Aorta (tissue), 5 donors: ENCODE data around the gene PHF23. TPM values are rescaled to one million over a fixed set of nuclear protein-coding genes. Genes with fewer than 3 reads are reported as not detected.

Source experiments
- ATAC-seq: fragments of 200-7000 bp; cut with Tn5 transposase; one replicate; pipeline ENCODE4 v1.9.1; 2022; ENCODE audit warnings: moderate library complexity; ENCODE audit not compliant: low FRiP score
- DNase-seq, 2 donors: peaks; one replicate each; pipeline ENCODE4 v3.0.0-alpha.2; 2020
- H3K27ac ChIP-seq, 2 donors: one replicate each; pipeline ENCODE4 v1.5.1; 2013; ENCODE audit warnings: low read length in 2 of 2, mild to moderate bottlenecking in 2 of 2, moderate library complexity in 2 of 2, control low read depth in 1 of 2, inconsistent platforms in 1 of 2, low read depth in 1 of 2
- H3K27me3 ChIP-seq, 2 donors: one replicate each; pipeline ENCODE4 v1.6.1; 2013; ENCODE audit warnings: control low read depth in 1 of 2, low read length in 1 of 2, mild to moderate bottlenecking in 1 of 2, moderate library complexity in 1 of 2; ENCODE audit not compliant: insufficient read depth in 2 of 2, control insufficient read depth in 1 of 2
- H3K36me3 ChIP-seq, 2 donors: one replicate each; pipeline ENCODE4 v1.6.1; 2013; ENCODE audit warnings: control low read depth in 1 of 2, low read length in 1 of 2, mild to moderate bottlenecking in 1 of 2; ENCODE audit not compliant: insufficient read depth in 2 of 2, control insufficient read depth in 1 of 2
- H3K4me1 ChIP-seq, 2 donors: one replicate each; pipeline ENCODE4 v1.6.1; 2013; ENCODE audit warnings: low read length in 2 of 2, control low read depth in 1 of 2, mild to moderate bottlenecking in 1 of 2, moderate library complexity in 1 of 2; ENCODE audit not compliant: insufficient read depth in 2 of 2, control insufficient read depth in 1 of 2
- H3K4me3 ChIP-seq, 2 donors: one replicate each; pipeline ENCODE4 v1.5.1; 2013; ENCODE audit warnings: low read length in 2 of 2, control low read depth in 1 of 2, mild to moderate bottlenecking in 1 of 2
- H3K9me3 ChIP-seq: one replicate; pipeline ENCODE4 v1.6.1; 2013; ENCODE audit warnings: mild to moderate bottlenecking, low read length; ENCODE audit not compliant: control insufficient read depth
- WGBS, 2 donors: extraction: QIAGEN DNeasy Blood & Tissue Kit; methylation state at CpG; one replicate each; pipeline ENCODE4 v1.1.7; 2013; 5-methylcytosine and 5-hydroxymethylcytosine counted together
- intact Hi-C, 2 donors: fragments of 100-400 bp; cut with DNase I; formaldehyde crosslinking; loops; one replicate each; pipeline versions ENCODE4 v1.14.2 to v1.15.0; 2022
- polyA plus RNA-seq, 2 donors: library from polyadenylated mRNA; stranded (reverse); fragments of 200-250 nt; gene quantifications; one replicate each; pipeline ENCODE4 v1.2.3, GENCODE V29; 2013
- total RNA-seq, 2 donors: library from RNA; stranded (reverse); fragmentation: NEBNext Ultra II Directional; extraction: Animal tissue kit (Norgen Biotek cat#: 25700); gene quantifications; one replicate each; pipeline ENCODE4 v1.2.1, GENCODE V29; 2021
- donor health status: healthy with polysubstance abuse.
- donor health status: Bipolar disorder and iron deficiency.
- donor health status: DM: no; HTN: no; CAD: no.
- donor health status: DM: no; HTN: no; CAD: no.
- donor health status: DM: yes; HTN: yes; CAD: no.

PHF23 gene
- total and polyA plus RNA-seq, 4 donors: 19.2 to 30.8 (median 26.4) TPM

DNA sequence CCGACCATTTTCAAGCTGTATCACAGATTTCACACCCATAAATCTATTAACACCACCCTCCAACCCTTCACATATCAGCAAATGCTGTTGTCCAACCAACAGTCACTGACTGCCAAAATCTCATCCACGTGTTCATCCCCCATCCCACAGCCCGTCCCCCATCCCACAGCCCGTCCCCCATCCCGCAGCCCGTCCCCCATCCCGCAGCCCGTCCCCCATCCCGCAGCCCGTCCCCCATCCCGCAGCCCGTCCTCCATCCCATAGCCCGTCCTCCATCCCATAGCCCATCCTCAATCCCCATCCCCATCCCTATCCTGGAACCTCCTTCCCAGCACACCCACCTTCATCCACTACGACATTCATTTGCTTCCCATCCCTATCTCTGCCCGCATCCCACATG lies 33.7 kb downstream of the PHF23 start:
- H3K27me3 ChIP-seq: no peaks in the 10 kb centered on the region
- ATAC-seq (no peak), DNase-seq (no peak)
- WGBS, 2 donors: 26 to 35% methylated on average over 15 of the region's 15 CpGs
- H3K4me1 ChIP-seq: no peaks in the 10 kb centered on the region
- H3K4me3 ChIP-seq: peak overlapping the region in 1 of 2 donors; percentile 2
- H3K36me3 ChIP-seq: peaks cover 0 to 2% of the 10 kb centered on the region in 2 donors
- intact Hi-C loops: no loop called here
- no peak overlapping the region for H3K27ac ChIP-seq
- H3K9me3 ChIP-seq: no peaks in the 10 kb centered on the region

GRCh38 chr17:7204828-7205461 lies 34.3 kb downstream of the PHF23 start:
- peak overlapping the region in 1 of 2 donors; percentile 2 for H3K4me3 ChIP-seq
- ATAC-seq: peak; percentile 88
- H3K4me1 ChIP-seq: no peaks in the 10 kb centered on the region
- 1% methylated on average over 32 to 34 of the region's 34 CpGs for WGBS, 2 donors
- intact Hi-C loops: no loop called here
- no peaks in the 10 kb centered on the region for H3K9me3 ChIP-seq
- peaks cover 0 to 2% of the 10 kb centered on the region in 2 donors for H3K36me3 ChIP-seq
- H3K27me3 ChIP-seq: no peaks in the 10 kb centered on the region
- DNase-seq: peak; percentile 93 to 95
- H3K27ac ChIP-seq: no peak overlapping the region

DNA sequence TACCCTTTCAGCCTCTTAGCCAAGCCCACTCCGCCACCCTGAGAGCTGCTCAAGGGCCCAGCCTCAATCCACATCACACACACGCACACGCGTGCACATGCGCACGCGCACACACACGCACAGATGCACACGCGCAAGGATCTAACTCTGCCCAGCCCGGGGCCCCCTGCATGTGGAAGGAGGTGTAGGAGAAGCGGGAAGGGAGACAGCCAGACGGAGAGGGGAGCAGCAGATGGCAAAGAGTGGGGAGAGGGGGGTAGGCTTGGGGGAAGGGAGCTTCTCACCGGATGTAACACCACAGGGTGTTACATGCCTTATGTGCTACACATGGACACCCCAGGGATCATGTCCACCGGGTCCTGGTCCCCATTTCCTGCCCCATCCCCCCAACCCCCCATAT lies 34.9 kb downstream of the PHF23 start:
- no peaks in the 10 kb centered on the region for H3K9me3 ChIP-seq
- H3K36me3 ChIP-seq: peaks cover 0 to 2% of the 10 kb centered on the region in 2 donors
- no peak overlapping the region for H3K27ac ChIP-seq
- peak; percentile 6 for ATAC-seq
- no peaks in the 10 kb centered on the region for H3K27me3 ChIP-seq
- peak overlapping the region in 1 of 2 donors; percentile 2 for H3K4me3 ChIP-seq
- no peak for DNase-seq
- no peaks in the 10 kb centered on the region for H3K4me1 ChIP-seq
- WGBS, 2 donors: 75 to 76% methylated on average over 14 to 15 of the region's 15 CpGs
- intact Hi-C loops: no loop called here

GRCh38 chr17:7203391-7203790 lies 35.9 kb downstream of the PHF23 start:
- no peaks in the 10 kb centered on the region for H3K4me1 ChIP-seq
- H3K9me3 ChIP-seq: no peaks in the 10 kb centered on the region
- no peak overlapping the region for H3K27ac ChIP-seq
- H3K36me3 ChIP-seq: peaks cover 0 to 2% of the 10 kb centered on the region in 2 donors
- intact Hi-C loops: no loop called here
- ATAC-seq (no peak), DNase-seq (no peak)
- 93 to 95% methylated on average over 16 of the region's 16 CpGs for whole genome bisulfite sequencing, 2 donors
- H3K4me3 ChIP-seq: no peak overlapping the region
- no peaks in the 10 kb centered on the region for H3K27me3 ChIP-seq

DNA sequence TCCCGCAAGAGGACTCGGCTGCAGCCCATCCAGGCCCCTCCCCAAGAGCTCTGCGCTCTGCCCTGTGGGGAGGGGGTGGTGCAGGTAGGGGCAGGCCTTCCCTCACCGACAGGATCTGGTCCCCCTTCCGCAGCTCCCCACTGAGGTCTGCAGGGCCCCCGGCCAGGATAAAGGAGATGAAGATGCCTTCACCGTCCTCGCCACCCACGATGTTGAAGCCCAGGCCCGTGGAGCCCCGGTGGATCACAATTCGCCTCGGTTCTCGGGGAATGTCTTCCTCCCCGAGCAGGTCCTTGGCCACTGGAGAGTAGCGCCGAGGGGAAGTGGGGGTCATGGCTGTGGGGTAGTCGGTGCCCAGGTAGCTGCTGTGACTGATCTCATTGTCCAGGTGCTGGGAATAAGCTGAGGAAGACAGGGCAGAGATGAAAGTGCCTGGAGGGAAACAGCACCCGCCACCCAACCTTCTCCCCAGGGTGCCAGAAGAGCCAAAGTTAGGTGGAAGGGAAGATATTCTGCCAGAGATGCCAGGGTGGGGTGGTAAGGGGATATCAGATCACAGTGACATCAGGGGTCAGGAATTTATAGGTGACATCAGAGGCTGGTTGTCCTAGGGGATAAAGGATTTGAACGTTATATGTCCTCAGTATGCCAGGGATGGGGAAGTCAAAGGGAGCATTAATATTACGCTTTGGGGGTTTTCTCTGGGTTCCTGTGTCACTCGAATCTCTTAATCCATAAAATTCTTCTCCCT lies 42.4 kb downstream of the PHF23 start:
- H3K4me3 ChIP-seq: no peak overlapping the region
- DNase-seq: no peak
- H3K27me3 ChIP-seq: no peaks in the 10 kb centered on the region
- H3K27ac ChIP-seq: no peak overlapping the region
- 90 to 91% methylated on average over 22 of the region's 22 CpGs for WGBS, 2 donors
- ATAC-seq: no peak
- no peaks in the 10 kb centered on the region for H3K4me1 ChIP-seq
- intact Hi-C loops: no loop called here
- no peaks in the 10 kb centered on the region for H3K9me3 ChIP-seq
- H3K36me3 ChIP-seq: no peaks in the 10 kb centered on the region

DNA sequence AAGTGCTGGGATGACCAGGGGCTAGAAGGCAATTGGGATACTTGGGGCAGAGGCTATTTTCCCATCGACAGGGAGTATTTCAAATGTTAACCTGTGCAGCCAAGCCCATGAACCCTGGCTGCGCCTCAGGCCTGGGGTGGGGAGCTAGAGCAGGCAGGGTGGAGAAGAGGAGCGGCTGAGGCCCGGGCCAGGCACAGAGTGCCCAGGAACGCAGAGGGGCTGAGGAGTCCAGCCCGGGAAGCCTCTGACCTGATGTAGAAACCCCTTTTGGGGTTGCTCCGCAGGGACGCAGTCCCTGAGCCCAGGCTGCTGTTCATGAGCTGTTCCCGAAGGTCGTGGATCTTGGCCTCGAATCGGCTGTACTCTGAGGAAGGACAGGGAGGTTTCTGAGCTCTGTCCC lies 43.3 kb downstream of the PHF23 start:
- DNase-seq (no peak), ATAC-seq (no peak)
- no peaks in the 10 kb centered on the region for H3K9me3 ChIP-seq
- no peak overlapping the region for H3K4me3 ChIP-seq
- no peaks in the 10 kb centered on the region for H3K36me3 ChIP-seq
- H3K4me1 ChIP-seq: no peaks in the 10 kb centered on the region
- H3K27ac ChIP-seq: no peak overlapping the region
- 93 to 96% methylated on average over 12 of the region's 12 CpGs for WGBS, 2 donors
- no peaks in the 10 kb centered on the region for H3K27me3 ChIP-seq
- intact Hi-C loops: no loop called here

DNA sequence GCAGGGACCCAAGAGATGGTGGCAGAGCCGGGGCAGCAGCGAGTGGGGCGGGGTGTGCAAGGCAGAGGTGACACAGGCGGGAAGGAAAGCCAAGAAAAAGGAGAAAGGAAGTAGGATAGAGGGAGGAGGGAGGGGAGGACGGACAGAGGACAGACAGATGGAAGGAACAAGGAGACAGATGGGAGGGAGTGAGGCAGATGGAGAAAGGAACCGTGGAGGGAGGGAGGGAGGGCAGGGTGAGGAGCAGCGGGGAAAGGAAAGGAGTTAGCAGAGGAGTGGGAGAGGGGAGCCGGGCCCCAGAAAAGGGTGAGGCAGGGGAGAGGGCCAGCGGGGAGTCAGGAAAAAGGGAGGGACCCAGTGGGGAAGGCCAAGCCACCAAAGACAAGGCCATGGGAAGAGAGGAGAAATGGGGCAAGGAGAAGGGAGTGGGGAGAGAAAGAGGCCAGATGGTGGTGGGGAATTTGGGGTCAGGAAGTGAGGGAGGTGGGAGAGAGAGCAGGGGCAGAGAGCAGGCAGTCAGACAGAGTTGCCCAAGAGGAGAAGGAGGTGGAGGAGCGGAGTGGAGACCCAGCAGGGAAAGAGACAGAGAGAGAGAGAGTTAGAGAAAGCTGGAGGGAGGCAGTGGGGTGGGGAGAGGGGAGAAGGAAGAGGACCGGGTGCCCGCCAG lies 46.9 kb downstream of the PHF23 start:
- Histone ChIP-seq H3K4me1 (no peaks in the 10 kb centered on the region), H3K4me3 (no peak overlapping the region), H3K9me3 (no peaks in the 10 kb centered on the region), H3K27me3 (no peaks in the 10 kb centered on the region), H3K27ac (no peak overlapping the region), H3K36me3 (no peaks in the 10 kb centered on the region)
- DNase-seq (peak in 1 of 2 donors; percentile 43), ATAC-seq (no peak)
- intact Hi-C loops: no loop called here
- WGBS, 2 donors: 78 to 80% methylated on average over 12 of the region's 12 CpGs

DNA sequence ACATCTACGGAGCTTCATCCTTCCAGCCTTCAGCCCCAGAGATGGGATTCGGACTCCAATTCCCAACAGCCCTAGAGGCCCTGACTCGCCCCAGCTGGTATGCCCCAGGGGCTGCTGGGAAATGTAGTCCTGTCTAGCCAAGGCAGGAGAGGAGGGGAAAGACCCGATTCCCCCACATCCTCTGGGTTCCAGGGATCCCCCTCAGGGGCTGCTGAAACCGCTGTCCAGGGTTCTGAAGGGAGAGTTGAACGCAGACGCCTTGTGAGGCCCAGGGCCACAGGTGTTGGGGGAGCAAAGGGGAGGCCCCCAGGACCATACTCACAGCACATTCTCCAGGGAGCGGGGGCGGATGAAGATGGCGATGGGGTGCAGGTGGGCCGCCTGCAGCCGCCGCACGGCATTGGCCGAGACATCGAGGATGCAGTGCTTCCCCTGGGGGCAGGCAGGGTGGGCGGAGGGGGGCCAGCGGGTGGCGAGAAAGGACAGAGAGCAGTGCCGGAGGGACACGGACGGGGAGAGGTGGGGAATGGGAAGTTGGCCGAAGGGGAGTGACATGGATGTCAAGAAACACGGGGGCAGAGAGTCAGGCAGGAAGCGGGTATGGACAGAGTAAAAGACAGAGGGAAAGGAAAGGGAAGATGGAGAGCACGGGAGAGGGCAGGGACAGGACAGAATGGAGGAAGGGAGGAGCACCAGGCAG lies 47.5 kb downstream of the PHF23 start:
- 74 to 75% methylated on average over 26 of the region's 26 CpGs for WGBS, 2 donors
- Histone ChIP-seq H3K27ac (no peak overlapping the region), H3K4me3 (no peak overlapping the region), H3K36me3 (no peaks in the 10 kb centered on the region), H3K9me3 (no peaks in the 10 kb centered on the region), H3K27me3 (no peaks in the 10 kb centered on the region), H3K4me1 (no peaks in the 10 kb centered on the region)
- ATAC-seq (peak; percentile 50), DNase-seq (peak; percentile 58 to 76)
- intact Hi-C loops: no loop called here
